K562 (cell line): ENCODE data around the gene ZAP70.

Experiments
- BHLHE40 ChIP-seq: IDR thresholded peaks from 2 replicates; pipeline ENCODE4 v1.6.1; 2011; ENCODE audit warnings: low read length, improper control_type of control experiment
- CREBBP ChIP-seq: IDR thresholded peaks from one replicate; pipeline ENCODE4 v1.6.1; 2012; ENCODE audit warnings: low read depth, mild to moderate bottlenecking, control low read depth, inconsistent platforms, low read length
- CTBP1 ChIP-seq: fragments of 450-650 bp; IDR thresholded peaks from 2 replicates; pipeline ENCODE4 v1.6.1; 2016; ENCODE audit warnings: borderline replicate concordance
- CTCF ChIP-seq, 3 experiments: IDR thresholded peaks in 2 of 3; conservative IDR thresholded peaks in 1 of 3; 2 replicates each; pipeline ENCODE4 v1.5.1; 2011 to 2012; ENCODE audit warnings: low read length in 3 of 3, mild to moderate bottlenecking in 3 of 3, control low read depth in 2 of 3, improper control_type of control experiment in 1 of 3, inconsistent platforms in 1 of 3, low read depth in 1 of 3, mixed read lengths in 1 of 3, moderate library complexity in 1 of 3; ENCODE audit not compliant: insufficient read depth in 2 of 3
- MAX ChIP-seq: sonication (generic); formaldehyde crosslinking; IDR thresholded peaks from 2 replicates; pipeline ENCODE4 v1.9.0; 2022; ENCODE audit warnings: mild to moderate bottlenecking, missing genetic modification reagents
- MXI1 ChIP-seq: IDR thresholded peaks from 2 replicates; pipeline ENCODE4 v1.6.1; 2011; ENCODE audit warnings: low read depth, mild to moderate bottlenecking, improper control_type of control experiment, low read length
- POLR2A ChIP-seq: fragments of 450-650 bp; conservative IDR thresholded peaks from 2 replicates; pipeline ENCODE4 v1.6.1; 2016
- SMC3 ChIP-seq: conservative IDR thresholded peaks from 2 replicates; pipeline ENCODE4 v1.6.1; 2011; ENCODE audit warnings: low read depth, low read length, improper control_type of control experiment; ENCODE audit not compliant: insufficient read depth
- SREBF2 ChIP-seq: sonication (generic); formaldehyde crosslinking; IDR thresholded peaks from 2 replicates; pipeline ENCODE4 v1.4.0; 2020; ENCODE audit warnings: mild to moderate bottlenecking, missing genetic modification reagents
- TBL1XR1 ChIP-seq, 2 experiments: IDR thresholded peaks; 2 replicates each; pipeline ENCODE4 v1.6.1; 2012; ENCODE audit warnings: improper control_type of control experiment in 2 of 2, low read length in 2 of 2, mild to moderate bottlenecking in 1 of 2
- TEAD2 ChIP-seq: fragments of 450-650 bp; IDR thresholded peaks from 2 replicates; pipeline ENCODE4 v1.6.1; 2016; ENCODE audit warnings: missing genetic modification characterization, control low read depth, missing compliant biosample characterization
- ZKSCAN3 ChIP-seq: fragments of 250-450 bp; sonication (Bioruptor Pico); IDR thresholded peaks from 2 replicates; pipeline ENCODE4 v1.4.0; 2020

- TF ChIP-seq SREBF2: no peak
- no peak for TF ChIP-seq TBL1XR1 (IDR thresholded peaks at IDR 0.05; ENCODE audit: low read length in 2 of 2)
- TF ChIP-seq TEAD2 (tag): no peak
- no peak for TF ChIP-seq ZKSCAN3 (CRISPR knock-in tag)
- no peak for TF ChIP-seq CTCF (IDR thresholded peaks at IDR 0.05 in 2 of 3, conservative IDR thresholded peaks at IDR 0.05 in 1 of 3; ENCODE audit: insufficient read depth in 2 of 3, low read depth in 1 of 3, low read length in 3 of 3)
- no peak for TF ChIP-seq CREBBP
- TF ChIP-seq BHLHE40: no peak
- no peak for TF ChIP-seq POLR2A
- no peak for TF ChIP-seq MAX (CRISPR knock-in tag)
- no peak for TF ChIP-seq SMC3
- TF ChIP-seq CTBP1: no peak
- no peak for TF ChIP-seq MXI1
These were observed 8.9 kb downstream of the ZAP70 start for GRCh38 chr2:97722227-97722626.
